ENCODE data around the gene CREB5.

DNA sequence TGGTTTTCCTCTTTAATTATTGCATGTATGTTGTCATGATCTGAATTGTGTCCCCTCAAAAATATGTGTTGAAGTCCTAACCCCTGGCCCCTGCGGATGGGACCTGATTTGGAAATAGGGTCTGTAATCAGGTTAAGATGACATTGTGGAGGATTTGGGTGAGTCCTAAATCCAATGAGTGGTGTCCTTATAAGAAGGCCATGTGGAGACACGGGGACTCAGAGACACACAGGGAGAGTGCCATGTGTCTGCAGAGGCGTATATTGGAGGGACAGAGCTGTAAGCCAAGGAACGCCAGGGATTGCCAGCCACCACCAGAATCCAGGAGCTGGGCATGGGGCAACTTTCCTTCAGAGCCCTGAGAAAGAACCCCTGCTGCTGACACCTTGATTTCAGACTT, 171.9 kb downstream of the CREB5 start:
- TF ChIP-seq POLR2A (IDR thresholded peaks at IDR 0.05), result no peak
- TF ChIP-seq, protein P1, sequence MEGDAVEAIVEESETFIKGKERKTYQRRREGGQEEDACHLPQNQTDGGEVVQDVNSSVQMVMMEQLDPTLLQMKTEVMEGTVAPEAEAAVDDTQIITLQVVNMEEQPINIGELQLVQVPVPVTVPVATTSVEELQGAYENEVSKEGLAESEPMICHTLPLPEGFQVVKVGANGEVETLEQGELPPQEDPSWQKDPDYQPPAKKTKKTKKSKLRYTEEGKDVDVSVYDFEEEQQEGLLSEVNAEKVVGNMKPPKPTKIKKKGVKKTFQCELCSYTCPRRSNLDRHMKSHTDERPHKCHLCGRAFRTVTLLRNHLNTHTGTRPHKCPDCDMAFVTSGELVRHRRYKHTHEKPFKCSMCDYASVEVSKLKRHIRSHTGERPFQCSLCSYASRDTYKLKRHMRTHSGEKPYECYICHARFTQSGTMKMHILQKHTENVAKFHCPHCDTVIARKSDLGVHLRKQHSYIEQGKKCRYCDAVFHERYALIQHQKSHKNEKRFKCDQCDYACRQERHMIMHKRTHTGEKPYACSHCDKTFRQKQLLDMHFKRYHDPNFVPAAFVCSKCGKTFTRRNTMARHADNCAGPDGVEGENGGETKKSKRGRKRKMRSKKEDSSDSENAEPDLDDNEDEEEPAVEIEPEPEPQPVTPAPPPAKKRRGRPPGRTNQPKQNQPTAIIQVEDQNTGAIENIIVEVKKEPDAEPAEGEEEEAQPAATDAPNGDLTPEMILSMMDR (IDR thresholded peaks at IDR 0.05), result no peak
